ENCODE measurements around the gene MAPKAPK3. TPM values are rescaled to one million over a fixed set of nuclear protein-coding genes. Genes with fewer than 3 reads are reported as not detected.
A peak's percentile ranks its signal among the peaks of the same experiment; 100 is the strongest.

Gene MAPKAPK3
- total and polyA plus RNA-seq, 2 donors (not counting 3 experiments of a cell fraction or from before 2014, with no cell fraction given), result 21.3 to 30.5 TPM

- no peak overlapping the region for H3K9ac ChIP-seq (replicated peaks; ENCODE audit: extremely low read depth, insufficient read depth, low read length)
- POLR2A ChIA-PET, result no interaction called here
Observed at GRCh38 chr3:50675179-50676030, 58.5 kb downstream of the MAPKAPK3 start.

More at GRCh38 chr3:50675179-50676030, 58.5 kb downstream of the MAPKAPK3 start:
- DNase-seq (ENCODE audit: low read depth, low spot score) (no peak), FAIRE-seq (peak; percentile 55)
- dilution Hi-C loops (cut with MboI; ENCODE audit: extremely low pct_ligation_motif_present, low sequenced_read_pairs), result no loop called here
- TF ChIP-seq FOS (IDR thresholded peaks at IDR 0.05; ENCODE audit: borderline replicate concordance, insufficient read depth, low read length), result no peak
- TF ChIP-seq POLR2AphosphoS5 (IDR thresholded peaks at IDR 0.05; ENCODE audit: insufficient read depth, low read depth, low read length), result no peak
- no peak for TF ChIP-seq JUN (IDR thresholded peaks at IDR 0.05; ENCODE audit: borderline replicate concordance, insufficient read depth, insufficient read length, low read depth)
- TF ChIP-seq MAX (IDR thresholded peaks at IDR 0.05; ENCODE audit: insufficient read depth, insufficient read length), result no peak
- TF ChIP-seq EZH2 (IDR thresholded peaks at IDR 0.05; ENCODE audit: borderline replicate concordance, low read depth, low read length, severe bottlenecking), result peak; percentile 59
- TF ChIP-seq MYC (IDR thresholded peaks at IDR 0.05; ENCODE audit: low read depth, low read length), result no peak
- TF ChIP-seq, protein P1, sequence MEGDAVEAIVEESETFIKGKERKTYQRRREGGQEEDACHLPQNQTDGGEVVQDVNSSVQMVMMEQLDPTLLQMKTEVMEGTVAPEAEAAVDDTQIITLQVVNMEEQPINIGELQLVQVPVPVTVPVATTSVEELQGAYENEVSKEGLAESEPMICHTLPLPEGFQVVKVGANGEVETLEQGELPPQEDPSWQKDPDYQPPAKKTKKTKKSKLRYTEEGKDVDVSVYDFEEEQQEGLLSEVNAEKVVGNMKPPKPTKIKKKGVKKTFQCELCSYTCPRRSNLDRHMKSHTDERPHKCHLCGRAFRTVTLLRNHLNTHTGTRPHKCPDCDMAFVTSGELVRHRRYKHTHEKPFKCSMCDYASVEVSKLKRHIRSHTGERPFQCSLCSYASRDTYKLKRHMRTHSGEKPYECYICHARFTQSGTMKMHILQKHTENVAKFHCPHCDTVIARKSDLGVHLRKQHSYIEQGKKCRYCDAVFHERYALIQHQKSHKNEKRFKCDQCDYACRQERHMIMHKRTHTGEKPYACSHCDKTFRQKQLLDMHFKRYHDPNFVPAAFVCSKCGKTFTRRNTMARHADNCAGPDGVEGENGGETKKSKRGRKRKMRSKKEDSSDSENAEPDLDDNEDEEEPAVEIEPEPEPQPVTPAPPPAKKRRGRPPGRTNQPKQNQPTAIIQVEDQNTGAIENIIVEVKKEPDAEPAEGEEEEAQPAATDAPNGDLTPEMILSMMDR (IDR thresholded peaks at IDR 0.05; ENCODE audit: extremely low read depth in 1 of 2, insufficient read depth in 1 of 2, low read depth in 1 of 2, low read length in 2 of 2), result peak in 1 of 2 donors; percentile 39
- no peak for TF ChIP-seq GATA2 (IDR thresholded peaks at IDR 0.05; ENCODE audit: insufficient read depth, insufficient read length, low read depth, low read length)
- TF ChIP-seq POLR2A (IDR thresholded peaks at IDR 0.05; ENCODE audit: low read depth, low read length), result no peak
- Histone ChIP-seq H3K27ac (ENCODE audit: insufficient read depth, low read depth, low read length) (no peak overlapping the region), H3K4me2 (ENCODE audit: insufficient read depth, low read length) (peak overlapping the region; percentile 74), H3K27me3 (ENCODE audit: control insufficient read depth in 2 of 2, insufficient read depth in 2 of 2, low read length in 2 of 2) (peaks cover 50 to 66% of the 10 kb centered on the region in 2 experiments), H3K9me3 (replicated peaks; ENCODE audit: control insufficient read depth, insufficient read depth, low read length) (no peaks in the 10 kb centered on the region), H2AFZ (ENCODE audit: low read depth, low read length) (peak overlapping the region; percentile 77), H3K4me3 (replicated peaks in 1 of 3; ENCODE audit: insufficient read depth in 1 of 3, low read depth in 1 of 3, low read length in 3 of 3) (peak overlapping the region in 1 of 3 experiments; percentile 29), H3K4me1 (ENCODE audit: control insufficient read depth, extremely low read depth, insufficient read depth, low read length) (peaks cover 5% of the 10 kb centered on the region), H3K79me2 (ENCODE audit: control insufficient read depth, insufficient read depth, low read length) (no peaks in the 10 kb centered on the region), H3K9me1 (replicated peaks; ENCODE audit: control insufficient read depth, extremely low read depth, insufficient read depth, low read length) (no peaks in the 10 kb centered on the region), H3K36me3 (ENCODE audit: control insufficient read depth in 2 of 2, extremely low read depth in 1 of 2, insufficient read depth in 2 of 2, low read length in 2 of 2) (no peaks in the 10 kb centered on the region), H4K20me1 (replicated peaks; ENCODE audit: control insufficient read depth, extremely low read depth, insufficient read depth, low read length) (no peaks in the 10 kb centered on the region)
- CTCF ChIA-PET, result interaction anchor here (1.3 kb wide), 1 partner anchor 696 kb away, joined by 4 read pairs; no protein-coding TSS in a partner anchor
- intact Hi-C loops (cut with micrococcal nuclease), result loop anchor here (1.0 kb wide), 1 partner anchor 697 kb away; no protein-coding TSS in a partner anchor
- BruUV-seq (replicated peaks), result no TSS peak

Measured in endothelial cell of umbilical vein (primary cell).